ENCODE data around the gene ATP10A.

Gene ATP10A

DNA sequence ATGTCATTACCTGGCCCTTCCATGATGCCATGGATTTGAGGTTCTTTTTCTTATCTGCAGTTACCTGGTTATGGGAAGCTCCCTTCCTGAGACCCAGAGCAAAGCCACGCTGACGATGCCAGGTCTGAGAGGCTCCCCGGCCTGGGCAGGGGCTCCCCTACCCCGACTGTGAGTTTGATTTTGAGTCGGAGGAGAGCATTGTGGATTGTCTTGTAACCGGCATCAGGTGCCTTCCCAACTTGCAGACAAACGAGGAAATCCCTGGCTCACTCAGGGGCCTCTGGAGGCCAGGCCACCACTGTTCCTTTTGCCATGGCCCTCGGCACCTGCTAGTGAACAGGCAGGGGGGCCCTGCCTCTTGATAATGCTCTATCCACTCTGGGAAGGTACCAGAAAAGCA is 151.4 kb downstream of the ATP10A start:
- H3K4me3 ChIP-seq (replicated peaks; ENCODE audit: low read depth, low read length): no peak overlapping the region
- DNase-seq (ENCODE audit: low read depth): no peak
- TF ChIP-seq, protein P1, sequence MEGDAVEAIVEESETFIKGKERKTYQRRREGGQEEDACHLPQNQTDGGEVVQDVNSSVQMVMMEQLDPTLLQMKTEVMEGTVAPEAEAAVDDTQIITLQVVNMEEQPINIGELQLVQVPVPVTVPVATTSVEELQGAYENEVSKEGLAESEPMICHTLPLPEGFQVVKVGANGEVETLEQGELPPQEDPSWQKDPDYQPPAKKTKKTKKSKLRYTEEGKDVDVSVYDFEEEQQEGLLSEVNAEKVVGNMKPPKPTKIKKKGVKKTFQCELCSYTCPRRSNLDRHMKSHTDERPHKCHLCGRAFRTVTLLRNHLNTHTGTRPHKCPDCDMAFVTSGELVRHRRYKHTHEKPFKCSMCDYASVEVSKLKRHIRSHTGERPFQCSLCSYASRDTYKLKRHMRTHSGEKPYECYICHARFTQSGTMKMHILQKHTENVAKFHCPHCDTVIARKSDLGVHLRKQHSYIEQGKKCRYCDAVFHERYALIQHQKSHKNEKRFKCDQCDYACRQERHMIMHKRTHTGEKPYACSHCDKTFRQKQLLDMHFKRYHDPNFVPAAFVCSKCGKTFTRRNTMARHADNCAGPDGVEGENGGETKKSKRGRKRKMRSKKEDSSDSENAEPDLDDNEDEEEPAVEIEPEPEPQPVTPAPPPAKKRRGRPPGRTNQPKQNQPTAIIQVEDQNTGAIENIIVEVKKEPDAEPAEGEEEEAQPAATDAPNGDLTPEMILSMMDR (IDR thresholded peaks at IDR 0.05; ENCODE audit: low read length, missing control alignments): no peak

DNA sequence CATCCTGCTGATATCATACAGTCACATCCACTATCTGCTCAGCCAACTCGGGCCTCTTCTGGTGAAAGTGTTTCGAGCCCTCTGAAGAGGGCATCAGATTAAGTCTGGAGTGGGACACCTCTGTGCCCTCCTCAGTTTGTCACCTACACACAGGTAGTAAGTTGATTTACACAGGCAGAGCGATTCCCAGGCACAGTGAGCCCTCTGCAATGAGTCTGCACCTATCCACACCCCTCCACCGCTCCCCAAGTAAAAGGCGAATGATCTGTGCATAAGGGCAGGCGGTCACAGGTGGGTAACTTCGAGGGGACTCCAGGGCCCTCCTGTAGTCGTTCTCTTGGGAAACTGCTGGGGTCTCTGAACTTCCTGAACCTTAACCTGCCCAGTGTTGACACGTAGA is 152.0 kb downstream of the ATP10A start:
- H3K4me3 ChIP-seq (replicated peaks; ENCODE audit: low read depth, low read length): no peak overlapping the region
- TF ChIP-seq, protein P1 (IDR thresholded peaks at IDR 0.05; ENCODE audit: low read length, missing control alignments): no peak
- no peak for DNase-seq (ENCODE audit: low read depth)

DNA sequence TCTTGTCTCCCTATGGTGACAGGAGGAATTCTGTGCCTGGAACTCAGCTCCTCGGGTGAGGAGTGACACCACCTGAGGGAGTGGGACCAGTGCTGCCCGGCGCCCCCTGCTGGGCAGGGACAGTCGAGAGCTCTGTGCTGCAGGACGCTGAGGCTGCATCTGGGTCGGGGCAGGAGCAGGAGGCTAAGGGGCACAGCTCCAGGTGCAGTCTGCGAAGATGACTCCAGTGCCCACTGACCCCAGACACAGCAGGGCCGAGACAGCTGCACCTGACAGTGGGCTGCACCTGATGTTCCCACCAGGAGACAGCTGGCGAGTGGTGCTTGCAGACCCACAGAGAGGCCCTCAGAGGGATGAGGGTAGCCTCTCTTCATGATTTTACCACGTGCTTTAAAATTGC is 152.9 kb downstream of the ATP10A start:
- TF ChIP-seq, protein P1 (IDR thresholded peaks at IDR 0.05; ENCODE audit: low read length, missing control alignments): peak; percentile 59
- DNase-seq (ENCODE audit: low read depth): peak; percentile 18
- no peak overlapping the region for H3K4me3 ChIP-seq (replicated peaks; ENCODE audit: low read depth, low read length)

DNA sequence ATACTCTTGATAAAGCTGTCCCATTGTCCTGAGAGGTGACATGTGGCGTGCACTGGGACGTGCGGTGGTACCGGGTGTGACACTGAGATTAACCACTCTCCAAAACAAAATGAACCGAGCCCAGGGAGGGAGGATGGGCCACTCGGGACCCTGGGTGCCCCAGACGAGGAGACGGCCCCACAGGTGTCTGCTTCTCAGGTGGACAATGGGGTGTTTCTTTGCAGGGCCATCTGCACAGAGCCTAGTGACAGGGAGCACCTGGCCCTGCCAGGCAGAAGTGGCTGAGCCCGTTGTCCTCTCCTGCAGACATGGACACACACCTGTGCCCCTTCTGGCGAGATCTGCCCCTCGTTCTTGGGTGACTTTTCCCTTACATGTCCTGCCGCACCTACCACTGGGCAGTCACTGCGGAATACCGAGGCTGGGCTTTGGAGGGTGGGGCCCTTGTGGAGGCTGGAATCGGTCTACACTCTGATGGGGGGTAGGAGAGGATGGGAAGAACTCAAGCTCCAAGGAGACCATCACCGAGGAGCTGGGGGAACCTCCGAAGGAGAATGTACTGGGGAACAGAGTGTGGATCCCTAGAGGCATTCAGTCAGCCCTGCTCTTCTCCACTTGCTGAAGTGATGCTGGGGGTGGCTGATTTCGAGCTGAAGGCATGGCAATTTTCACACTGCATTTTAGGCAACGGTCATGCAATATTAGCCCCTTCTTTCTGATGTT is 153.5 kb downstream of the ATP10A start:
- TF ChIP-seq, protein P1 (IDR thresholded peaks at IDR 0.05; ENCODE audit: low read length, missing control alignments): no peak
- H3K4me3 ChIP-seq (replicated peaks; ENCODE audit: low read depth, low read length): no peak overlapping the region
- no peak for DNase-seq (ENCODE audit: low read depth)

- DNase-seq (ENCODE audit: low read depth): no peak
- H3K4me3 ChIP-seq (replicated peaks; ENCODE audit: low read depth, low read length): no peak overlapping the region
- TF ChIP-seq, protein P1 (IDR thresholded peaks at IDR 0.05; ENCODE audit: low read length, missing control alignments): no peak
Measured at GRCh38 chr15:25708391-25708790, 154.7 kb downstream of the ATP10A start.

DNA sequence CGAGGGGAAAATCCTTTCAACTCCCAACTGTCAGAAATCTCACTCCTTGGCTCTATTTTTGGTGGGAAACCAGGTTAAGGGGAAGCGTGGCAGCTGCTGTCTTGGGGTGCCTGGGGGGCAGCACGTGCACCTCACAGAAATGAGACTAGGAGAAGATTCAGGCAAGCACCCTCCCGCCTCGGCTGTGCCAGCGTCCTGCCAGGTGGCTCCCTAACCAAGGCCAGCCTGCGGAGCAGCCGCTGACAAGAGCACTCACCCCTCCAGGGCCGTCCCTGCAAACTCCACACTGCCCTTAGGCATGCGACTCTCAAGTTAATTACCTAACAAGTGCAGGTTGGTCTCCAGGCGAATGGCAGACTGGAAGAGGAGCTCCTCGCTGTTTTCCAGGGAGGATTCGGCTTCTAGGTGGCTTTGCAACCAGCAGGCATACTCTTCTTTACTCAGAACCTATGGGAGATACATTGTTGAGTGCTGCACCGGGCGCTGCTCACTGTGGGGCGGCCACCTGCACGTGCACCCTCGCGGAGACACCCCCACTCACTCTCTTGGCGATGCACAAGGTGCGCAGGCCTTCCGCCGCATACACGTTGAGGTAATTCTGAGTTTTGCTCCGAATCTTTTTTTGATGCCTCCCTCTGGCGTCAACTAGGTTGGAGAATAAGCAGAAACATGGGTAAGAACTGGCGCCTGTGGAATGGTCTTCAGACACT is 155.3 kb downstream of the ATP10A start:
- H3K4me3 ChIP-seq (replicated peaks; ENCODE audit: low read depth, low read length): no peak overlapping the region
- no peak for DNase-seq (ENCODE audit: low read depth)
- TF ChIP-seq, protein P1 (IDR thresholded peaks at IDR 0.05; ENCODE audit: low read length, missing control alignments): no peak

Data from fibroblast of pulmonary artery (primary cell).